Measurements from ENCODE around the gene SLC8A1.
A peak's percentile ranks its signal among the peaks of the same experiment; 100 is the strongest.

SLC8A1 gene

DNA sequence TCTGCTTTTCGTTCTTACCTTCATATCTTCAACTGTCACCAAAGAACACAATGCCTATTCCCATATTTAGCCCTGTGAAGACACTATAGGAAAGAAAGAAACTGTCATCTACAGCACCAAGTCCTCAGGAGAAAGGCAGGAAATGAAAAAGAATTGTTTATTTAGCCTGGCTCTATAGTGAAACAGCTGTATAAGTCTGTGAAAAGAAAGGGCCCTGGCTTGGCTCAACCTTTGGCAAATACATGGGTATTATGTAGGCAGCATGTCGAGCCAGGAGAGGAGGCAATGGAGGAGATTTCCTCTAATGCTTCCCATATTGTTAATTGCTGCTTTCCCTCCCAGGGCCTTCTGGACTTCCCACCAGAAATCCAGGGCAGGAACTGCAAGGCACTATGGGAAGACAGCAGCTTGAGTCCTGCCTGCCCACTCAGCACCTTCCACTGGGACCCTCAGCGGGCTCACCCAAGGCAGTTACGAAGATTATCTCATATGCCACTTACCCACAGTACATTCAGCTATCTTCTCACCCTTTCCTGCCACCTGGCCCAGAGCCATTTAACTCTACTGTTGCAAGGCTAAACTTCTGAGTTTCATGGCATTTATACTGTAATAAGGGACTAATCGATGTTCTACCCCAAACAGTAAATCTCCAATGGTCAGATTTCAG lies 30.1 kb downstream of the SLC8A1 start:
- no peak for DNase-seq

- DNase-seq, result no peak
Observed at GRCh38 chr2:40420478-40420877, 31.4 kb downstream of the SLC8A1 start.

DNA sequence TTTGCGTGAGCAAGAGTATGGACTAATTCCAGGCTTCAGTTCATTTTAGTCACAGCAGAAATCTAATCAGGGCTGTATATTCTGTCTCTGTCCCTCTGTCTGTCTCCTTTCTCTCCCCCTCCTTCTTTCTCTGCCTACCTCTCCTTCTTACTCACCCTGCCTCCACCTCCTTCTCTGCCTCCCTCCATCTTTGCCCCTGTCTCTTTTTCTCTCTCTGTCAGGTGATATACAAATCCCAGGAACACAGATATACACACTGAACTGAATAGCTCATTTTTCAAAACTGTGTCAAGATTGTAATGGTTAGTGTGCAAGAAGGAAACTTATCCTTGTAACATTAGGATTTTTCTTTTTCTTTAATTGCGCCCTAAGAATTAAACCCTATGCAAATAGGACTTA lies 32.5 kb downstream of the SLC8A1 start:
- DNase-seq, result no peak

DNA sequence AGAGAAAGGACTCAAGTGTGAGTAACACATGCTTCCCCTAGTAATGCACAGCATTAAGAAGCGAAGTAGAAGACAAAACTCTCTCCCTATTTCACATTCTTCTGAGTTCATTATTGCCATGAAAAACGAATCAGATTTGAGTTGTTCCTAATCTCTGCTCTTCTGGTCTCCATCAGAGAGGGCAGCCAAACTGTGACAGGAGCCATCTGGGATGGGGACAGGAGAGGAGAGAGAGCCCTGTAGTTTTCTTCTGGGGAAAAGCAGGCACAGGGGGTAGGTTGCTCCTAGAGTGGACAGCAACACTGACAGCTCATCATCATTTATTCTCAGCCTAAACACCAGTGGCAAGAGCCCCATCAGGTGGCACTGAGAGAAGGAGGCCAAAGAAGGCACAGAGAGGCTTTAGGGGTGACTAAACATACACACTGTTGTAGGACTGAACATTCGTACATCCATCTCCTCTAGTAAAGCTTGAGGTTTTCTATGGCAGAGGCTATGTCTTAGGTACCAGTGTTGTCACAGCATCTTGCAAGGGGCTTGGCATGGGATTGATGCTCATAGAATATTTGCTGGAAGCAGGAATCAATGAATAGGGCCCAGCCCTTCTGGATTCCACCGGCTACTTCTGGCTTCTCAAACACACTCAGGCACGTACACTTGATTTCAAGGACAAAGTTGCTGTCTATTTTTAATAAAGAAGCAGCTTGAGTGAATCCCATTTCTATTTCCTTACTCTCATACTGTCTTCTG lies 33.1 kb downstream of the SLC8A1 start:
- no peak for DNase-seq

DNA sequence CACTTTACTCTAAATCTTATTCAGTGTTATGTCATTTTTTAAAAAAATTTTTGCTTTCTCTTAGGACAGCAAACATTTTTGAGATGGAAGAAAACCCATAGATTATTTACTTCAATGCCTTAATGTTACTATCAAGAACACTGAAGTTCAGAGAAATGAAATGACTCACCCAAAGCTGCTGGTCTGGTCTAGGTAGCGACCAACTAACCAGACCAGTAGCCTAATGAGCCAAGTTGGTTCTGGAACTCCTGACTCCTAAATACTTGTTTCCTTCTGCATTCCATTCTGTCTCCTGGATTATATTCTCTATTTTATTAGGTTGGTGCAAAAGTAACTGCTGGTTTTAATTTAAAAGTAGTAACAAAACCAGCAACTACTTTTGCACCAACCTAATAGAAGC lies 35.4 kb downstream of the SLC8A1 start:
- DNase-seq, result no peak

- no peak for DNase-seq
Observed at GRCh38 chr2:40415391-40415790, 36.5 kb downstream of the SLC8A1 start.

GRCh38 chr2:40412456-40412855 lies 39.4 kb downstream of the SLC8A1 start:
- DNase-seq, result no peak

DNA sequence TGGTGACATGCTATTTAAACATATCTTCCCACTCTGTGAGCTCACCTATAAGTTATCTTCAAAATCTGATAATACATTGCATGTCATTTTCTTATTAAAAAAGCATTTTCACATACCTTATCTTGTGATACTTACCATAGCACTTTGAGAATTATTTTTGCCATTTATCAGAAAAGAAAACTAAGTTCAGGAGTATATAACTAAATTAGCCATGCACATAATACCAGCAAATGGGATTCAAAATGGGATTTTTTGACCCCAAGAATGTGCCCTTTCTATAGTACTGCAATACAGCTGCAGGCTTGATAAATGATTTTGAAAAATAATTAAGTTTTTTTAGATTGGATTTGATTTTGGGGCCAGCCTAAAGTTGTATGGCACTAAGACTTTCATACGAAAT lies 41.2 kb downstream of the SLC8A1 start:
- DNase-seq, result no peak

DNA sequence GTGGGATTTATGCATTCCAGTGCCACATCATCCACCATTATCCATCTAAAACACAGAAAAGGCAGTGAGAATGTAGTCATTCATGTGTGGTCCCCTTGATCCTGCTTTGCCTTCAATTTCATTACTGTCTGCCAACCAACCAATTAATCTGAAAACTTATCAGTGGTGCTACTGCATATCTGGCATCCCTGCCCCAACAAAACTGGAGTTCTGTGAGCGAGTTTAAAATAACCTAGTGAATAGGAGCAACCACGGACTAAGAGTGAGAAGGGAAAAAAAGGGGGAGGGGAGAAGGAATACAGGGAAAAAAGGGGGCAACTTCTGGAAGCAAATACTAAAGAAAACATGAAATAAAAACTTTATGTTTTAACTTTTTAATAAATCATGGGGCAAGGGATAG lies 42.2 kb downstream of the SLC8A1 start:
- no peak for DNase-seq

DNA sequence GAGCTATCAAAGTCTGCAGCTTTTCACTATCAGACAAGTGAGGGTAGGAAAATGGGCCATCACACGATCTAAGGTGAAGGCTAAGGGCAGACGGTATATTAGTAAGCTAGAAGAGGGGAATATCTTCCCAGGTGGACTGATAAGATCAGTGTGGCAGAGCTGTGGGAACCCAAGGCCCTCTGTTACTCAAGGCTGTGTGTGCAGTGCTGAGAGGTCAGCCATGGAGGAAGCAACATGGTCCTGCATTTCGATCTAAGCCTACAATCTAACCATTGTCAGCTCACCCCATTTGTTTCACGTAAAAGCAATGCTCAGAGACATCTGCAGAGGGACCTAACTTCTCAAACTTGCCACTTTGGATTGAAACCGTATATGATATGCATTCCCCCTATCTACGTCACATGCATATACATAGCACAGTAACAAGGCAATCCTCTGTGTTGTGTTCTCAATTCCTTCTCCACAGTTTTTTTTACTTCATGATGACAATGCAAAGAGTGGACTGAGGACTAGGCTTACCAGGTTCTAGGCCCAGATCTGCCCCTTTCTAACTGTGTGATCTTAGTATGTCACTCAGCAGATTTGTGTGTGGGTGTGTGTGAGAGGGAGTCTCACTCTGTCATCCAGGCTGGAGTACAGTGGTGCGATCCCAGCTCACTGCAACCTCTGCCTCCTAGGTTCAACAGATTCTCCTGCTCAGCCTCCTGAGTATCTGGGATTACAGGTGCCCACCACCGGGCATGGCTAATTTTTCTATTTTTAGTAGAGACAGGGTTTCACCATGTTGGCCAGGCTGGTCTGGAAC lies 45.2 kb downstream of the SLC8A1 start:
- DNase-seq, result no peak

DNA sequence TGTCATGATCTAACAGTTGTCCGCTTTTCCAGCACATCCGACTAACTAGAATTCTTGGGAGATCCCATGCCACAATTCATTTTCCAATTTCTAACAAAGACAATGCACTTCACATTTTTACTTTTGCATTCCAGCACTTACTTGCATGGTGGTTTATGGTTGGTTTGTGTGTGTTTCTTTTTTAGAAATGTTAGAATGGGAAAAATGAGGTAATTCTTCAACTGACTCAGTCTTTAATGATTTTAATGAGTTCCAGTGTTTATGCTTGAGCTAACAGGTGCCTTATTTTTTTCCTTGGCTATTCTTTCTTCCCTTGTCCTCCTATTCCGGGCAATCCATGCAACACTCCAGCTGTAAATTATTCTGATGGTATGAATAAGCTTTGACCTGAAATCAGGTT lies 46.4 kb downstream of the SLC8A1 start:
- no peak for DNase-seq

- DNase-seq, result peak in 1 of 51 donors; percentile 9
Observed at GRCh38 chr2:40404517-40404916, 47.4 kb downstream of the SLC8A1 start.

GRCh38 chr2:40403233-40403836 lies 48.6 kb downstream of the SLC8A1 start:
- DNase-seq, result no peak

GRCh38 chr2:40401896-40402295 lies 50.0 kb downstream of the SLC8A1 start:
- DNase-seq, result no peak

DNA sequence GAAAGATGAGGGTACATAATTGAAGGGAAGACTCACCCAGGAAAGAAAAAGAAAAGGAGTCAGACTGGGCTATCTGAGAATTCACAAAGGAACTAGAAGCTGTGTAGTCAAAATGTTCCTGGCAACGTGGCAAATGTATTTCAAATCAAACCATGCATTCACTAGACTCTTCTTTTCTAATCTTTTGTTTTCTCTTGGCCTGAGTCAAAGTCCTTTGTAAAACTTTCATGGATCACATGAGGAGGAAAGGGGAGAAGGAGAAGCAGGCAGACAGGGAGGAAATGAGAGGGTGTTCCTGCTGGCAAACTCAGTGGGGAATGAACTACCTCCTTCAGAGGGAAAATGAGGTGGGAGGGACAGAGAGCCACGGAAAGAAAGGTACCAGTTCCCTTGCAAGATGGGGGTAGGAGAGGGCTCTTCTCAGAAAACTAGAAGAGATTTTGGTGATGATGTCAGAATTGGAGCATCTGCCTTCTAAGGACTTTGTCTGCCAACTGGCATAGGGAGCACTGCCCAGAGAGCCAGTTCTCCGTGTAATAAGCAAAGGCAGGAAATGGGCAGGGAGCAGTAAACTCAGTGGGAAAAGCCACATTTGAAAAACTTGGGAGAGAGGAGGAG lies 51.4 kb downstream of the SLC8A1 start:
- DNase-seq, result peak in 1 of 51 donors; percentile 12

DNA sequence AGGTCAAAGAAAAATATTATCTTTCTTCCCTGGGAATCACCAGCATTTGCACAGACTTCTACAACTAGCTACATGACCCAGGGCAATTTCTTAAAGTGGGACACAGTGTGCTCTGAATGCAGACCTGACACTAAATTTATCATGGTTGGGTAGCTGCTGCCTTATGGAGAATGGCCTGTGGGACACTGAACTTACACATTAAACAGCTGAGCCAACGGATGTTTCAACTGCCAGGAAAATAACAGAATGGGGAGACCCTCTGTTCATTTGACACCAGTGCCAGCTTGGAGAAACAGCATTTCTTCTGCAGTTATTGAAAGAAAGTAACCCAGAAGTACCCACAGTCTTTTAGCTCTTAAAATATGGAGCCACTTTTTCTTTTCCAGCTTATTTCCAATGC lies 54.1 kb downstream of the SLC8A1 start:
- DNase-seq, result no peak

GRCh38 chr2:40396124-40396523 lies 55.8 kb downstream of the SLC8A1 start:
- DNase-seq, result no peak

DNA sequence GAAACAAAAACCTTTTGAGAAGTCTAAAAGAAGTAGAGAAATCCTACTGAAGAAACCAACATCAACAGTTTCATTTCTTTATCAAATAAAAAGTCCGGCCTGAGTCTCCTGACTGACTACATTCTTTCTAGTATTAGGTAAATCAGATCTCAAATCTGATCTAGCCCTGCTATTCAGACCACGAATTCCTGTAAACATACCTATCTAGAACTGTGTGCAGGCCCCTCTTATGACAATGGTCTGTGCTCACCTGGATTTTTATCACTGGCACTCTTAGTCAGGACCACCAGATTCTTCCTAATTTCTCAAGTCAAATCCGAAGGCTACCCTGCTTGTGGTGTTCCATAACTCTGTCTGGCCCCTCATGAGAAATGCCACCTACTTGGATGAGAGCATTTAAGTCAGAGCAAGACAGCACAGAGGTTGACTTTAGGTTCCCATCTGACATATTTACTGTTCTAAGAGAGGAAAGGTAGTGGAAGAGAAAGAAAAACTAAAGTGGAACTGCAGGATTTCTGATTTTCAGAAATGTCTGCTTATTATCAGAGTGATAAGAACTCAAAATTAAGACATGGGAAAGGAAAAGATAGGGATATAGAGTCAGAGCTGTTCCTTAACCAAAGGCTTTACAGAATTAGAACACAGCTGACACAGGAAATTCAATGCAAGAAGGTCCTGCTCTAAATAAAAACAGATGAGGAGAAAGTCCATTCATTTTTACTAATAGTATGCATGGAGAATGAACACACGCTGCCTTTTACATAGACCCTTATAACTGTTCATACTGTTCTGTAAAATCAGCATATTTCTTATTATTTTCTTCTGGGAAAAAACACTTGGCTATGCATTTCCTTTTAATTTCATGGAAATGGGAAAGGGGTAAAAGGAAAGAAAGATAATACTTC lies 56.5 kb downstream of the SLC8A1 start:
- DNase-seq, result no peak

- DNase-seq, result no peak
Observed at GRCh38 chr2:40394597-40394996, 57.3 kb downstream of the SLC8A1 start.

DNA sequence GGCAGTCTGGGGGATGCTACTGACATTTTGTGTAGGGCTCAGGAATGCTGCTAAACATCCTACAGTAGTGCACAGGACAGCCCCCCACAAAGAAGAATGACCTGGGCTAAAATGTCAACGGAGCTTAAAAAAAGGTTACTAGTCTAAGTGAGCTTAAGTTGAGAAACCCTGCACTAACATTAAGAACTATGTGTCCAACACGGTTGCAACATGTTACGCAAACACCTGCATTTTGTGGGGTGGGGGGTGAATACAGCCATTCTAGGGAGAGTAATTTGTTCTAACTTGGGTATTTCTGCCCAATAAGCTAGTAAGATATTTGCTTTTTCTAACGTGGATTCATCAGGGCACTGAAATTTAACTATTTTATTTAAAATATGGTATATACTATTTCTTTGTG lies 57.9 kb downstream of the SLC8A1 start:
- DNase-seq, result no peak

GRCh38 chr2:40388161-40388560 lies 63.7 kb downstream of the SLC8A1 start:
- no peak for DNase-seq

Measured in hypothalamus (tissue), 51 donors.